NCI-H128 (cell line): ENCODE data around the gene RIT2.
"Not testable (repeated sequence)": the region's sequence is repeated elsewhere in the genome, so short reads cannot be mapped to it uniquely, and the experiment has no call there.

Source experiments
- DNase-seq: peaks from one replicate; lab custom pipeline; 2025; ENCODE audit not compliant: unreplicated experiment; lab: John Stamatoyannopoulos, UW

RIT2 gene

DNA sequence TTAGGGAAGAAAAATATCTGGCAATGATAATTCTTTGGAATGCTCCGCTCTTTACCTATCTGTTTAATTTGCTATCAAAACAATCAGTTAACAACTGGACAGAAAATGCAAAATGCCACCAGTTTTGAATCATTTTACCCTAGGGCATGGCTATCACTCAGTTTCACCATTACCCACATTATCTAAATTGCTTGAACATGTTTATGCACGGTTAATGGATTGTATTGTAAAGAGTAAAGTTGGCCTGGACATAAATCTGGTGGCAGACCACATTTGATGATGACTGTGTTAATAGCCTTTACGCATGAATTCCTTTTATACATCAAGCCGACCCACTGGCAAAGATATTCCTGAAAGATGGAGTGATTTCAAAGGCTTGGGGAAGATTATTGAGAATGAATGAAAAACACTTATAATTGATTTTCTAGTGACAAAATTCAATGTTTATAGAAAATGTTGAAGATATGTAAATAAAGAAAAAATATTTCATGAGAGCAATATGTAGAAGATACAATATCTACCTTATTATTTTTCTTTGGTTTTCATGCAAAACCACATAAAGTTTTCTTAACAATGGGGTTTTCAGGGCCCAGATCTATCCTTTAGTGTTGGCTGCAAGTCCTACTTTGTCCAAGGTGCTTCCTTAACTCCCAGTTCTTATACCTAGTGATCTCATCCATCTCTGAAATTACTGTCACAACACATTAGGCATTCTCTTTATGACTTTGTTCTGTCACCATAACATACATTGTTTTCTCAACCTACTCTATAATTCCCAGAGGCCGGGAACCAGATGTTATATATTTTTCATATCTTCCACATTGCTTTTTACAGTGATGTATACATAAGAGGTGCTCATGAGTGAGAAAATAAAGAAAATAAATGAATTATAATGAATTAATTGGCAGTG, 265.1 kb downstream of the RIT2 start:
- no peak for DNase-seq

DNA sequence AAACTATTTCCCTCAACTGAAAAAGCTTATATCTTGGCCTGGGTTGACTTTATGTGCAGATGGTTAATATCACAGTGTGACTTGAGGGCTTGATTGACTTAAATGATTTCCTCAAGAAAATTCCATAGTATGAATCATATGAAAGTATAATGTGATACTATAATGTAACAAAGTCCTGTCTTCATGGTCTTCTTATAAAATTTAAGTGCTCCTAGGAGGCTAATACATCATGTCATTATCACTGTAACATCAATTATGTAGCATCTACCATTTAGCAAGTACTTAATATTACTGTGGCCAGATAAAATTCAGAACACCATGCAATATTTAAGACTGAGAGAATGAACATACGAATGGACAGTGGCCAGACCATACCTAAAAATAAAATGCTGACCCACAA, 276.1 kb downstream of the RIT2 start:
- DNase-seq = no peak

DNA sequence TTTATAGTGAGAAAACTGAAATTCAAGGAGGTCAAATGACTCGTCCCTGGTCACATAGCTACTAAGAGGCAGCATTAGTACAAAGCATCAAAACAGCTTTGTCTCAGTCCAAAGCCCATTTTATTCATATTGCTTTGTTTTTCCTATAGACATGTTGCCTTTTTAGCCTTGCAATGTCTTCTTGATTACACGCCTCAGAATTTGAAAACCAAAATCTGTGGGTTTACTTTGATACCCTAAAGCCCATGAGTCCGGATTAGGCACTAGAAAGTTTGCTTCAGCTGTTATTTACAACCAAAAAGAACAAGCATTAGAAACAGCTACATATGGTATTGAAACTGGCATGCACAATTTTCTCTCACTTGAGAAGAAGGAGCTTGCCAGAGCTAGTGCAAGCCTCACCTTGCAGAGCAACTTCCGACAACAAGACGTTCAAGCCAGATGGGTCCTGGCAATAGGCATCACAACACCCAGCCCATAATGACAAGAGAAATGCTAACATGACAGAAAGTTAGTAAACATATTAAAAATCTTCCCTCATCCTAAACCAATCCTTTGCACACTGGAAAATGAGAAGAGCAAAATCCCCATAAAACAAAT, 276.8 kb downstream of the RIT2 start:
- no peak for DNase-seq

DNA sequence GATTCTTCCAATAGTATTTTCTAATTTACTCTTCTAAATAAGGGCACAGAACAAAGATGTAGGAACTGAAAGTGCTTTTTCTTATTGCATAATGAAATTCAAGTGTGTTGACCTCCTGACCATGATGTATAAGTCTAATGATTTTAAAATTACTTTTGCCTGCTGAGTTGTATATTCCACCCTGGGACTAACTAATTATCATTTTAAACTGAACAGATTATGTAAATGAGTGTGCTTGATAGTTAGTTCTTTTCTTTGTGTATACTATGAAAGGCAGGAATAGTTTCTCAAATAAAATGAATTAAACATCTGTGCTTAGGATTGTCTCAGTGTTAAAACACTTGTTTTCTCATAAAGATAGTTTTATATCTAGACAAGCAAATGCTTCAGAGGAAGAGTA, 284.5 kb downstream of the RIT2 start:
- DNase-seq = no peak

DNA sequence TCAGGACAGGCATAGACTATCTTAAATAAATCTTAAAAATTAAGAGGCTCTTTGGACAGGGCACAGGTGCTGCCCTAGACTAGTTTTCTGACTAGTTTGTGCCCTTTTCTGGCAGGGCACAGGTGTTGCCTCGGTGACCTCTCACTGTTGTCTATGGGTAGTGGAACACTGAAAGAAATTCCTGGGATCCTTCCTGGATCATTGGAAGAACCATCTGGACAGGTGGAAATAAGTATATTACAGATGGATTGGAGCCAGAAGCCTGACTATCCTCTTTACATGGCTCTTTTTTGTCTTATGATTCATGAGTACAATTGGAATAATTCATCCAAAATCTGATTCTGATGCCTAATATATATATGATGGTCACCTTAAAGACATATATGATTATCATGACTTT, 286.6 kb downstream of the RIT2 start:
- DNase-seq = no peak

DNA sequence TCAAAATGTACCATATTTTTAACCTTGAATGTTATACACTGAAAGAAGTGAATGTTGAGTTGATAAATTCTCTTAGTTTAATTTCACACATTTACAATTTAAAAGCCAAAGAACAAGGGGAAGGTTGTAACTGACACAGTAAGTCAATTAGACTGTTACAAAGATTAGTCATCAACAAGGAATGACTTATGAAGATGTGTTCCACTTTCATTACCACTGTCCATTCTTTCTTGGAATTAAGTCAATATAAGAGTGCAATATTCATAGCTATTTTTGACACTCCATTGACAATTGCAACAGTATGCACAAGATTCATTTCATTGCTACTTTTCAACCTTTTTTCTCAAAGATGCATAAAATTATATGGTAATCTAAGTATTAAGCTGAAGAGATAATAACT, 291.3 kb downstream of the RIT2 start:
- DNase-seq = no peak

DNA sequence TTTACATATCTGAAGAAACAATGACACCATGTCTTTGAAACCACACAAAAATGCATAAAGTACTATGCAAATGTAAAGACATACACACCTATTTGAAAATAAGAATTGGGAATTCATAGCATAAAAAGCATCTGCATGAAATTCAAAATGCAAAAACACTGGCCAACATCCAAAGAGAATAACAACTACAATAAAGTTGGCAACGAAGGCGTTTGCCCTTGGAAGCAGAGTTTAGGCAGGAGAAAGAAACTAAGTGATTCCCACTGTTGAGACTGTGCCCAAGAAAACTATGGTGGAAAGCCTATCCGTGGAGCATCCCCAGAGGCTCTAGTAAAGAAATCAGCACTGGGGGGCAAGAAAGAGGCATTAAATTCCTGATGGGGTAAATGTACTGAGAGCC, 292.8 kb downstream of the RIT2 start:
- DNase-seq = no peak

DNA sequence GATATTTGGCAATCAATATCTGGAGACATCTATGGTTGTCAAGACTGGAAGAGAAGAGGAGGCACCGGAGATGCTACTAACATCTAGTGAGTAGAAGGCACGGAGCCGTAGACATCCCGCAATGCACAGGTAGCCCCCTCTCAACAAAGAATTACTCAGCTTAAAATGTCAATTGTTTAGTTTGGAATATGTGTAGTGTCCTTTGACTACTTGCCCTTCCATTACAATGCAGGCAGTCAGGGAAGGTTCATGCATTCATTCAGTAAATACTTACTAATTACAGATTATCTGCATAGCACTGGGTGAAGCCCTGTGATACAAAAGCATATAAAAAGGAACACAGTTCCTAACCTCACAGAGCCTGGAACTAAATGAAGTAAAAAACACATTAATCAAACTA, 294.0 kb downstream of the RIT2 start:
- no peak for DNase-seq

DNA sequence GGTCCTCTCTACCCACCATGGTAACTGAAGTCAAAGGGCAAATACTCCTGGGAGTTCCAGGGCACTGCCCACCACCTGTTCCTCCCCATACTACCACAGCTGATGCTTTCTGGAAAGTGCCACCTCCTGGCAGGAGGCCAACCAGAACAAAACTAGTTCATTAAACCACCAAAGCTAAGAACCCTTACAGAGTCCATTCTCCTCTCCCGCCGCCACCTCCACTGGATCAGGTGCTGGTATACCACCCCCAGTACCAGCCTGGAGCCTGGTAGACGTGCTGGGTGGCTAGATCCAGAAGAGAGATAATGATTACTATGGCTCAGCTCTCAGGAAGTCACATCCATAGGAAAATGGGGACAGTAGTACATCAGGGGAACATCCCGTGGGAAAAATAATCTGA, 300.9 kb downstream of the RIT2 start:
- DNase-seq = no peak

DNA sequence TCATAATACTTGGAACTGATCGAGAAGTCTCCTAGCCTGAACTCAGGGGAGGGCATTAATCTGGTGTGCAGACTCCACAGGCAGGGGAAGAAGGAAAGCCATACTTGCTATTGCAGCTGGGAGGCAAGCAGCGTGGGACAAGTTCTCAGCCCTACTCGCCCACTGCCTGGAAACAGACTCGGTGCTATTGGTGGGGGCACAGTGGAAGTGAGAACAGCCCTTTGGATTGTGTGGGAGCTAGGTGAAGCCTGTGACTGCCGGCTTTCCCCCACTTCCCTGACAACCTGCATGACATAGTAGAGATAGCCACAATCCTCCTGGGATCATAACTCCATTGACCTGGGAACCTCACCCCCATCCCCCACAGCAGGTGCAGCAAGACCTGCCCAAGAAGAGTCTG, 301.3 kb downstream of the RIT2 start:
- DNase-seq = no peak

DNA sequence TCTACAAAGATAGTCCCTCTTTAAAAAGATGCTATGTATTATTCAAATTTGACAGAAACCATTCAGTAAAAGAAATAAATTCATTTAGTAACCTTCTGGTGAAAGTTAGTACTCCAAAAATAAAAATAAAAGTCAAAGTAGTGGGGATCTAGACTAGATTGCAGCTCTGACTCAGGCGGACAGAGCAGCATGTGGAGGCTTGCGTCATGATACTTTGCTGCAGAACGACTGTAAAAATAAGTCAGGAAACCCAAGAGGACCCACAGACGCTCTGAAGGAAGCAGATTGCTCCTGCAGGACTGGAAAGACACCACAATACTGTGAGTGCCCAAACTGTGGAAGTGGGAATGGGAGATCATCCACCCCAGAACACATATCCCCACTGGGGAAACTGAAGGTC, 301.9 kb downstream of the RIT2 start:
- no peak for DNase-seq

DNA sequence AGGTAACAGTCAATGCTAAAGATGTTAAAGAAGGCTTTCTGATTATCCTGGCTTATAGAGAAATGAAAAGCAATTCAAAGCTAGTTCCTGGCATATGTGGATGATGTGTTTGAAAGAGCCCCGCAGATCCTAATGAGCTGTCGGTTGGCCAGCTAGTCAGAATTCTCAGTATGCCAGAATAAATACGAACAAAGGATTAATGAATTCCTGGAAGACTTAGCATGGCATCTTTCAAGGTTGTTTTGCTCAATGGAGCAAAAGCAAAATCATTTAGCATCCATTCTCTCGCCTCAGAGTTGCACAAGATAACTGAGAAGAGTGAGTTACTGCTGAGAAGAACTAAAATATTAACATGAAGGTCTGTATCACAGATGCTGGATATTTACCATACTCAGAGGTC, 307.6 kb downstream of the RIT2 start:
- DNase-seq = no peak

DNA sequence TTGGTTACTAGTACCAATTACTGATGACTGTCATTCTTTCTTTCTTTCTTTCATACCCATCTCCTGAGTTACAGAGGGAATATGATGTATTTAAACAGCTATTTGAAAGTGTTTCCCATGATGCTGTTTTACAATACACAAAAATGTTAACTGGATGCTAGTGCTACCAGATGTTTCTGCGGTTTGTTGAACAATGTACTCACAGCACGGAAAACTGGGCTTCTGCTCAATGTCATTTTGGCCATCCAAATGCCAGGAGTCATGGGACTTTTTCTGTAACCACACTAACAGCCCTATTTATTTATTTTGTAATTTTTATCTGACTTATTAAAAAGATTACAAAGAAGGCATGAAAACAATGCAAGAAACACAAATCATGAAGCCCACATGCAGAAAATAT, 313.8 kb downstream of the RIT2 start:
- no peak for DNase-seq

DNA sequence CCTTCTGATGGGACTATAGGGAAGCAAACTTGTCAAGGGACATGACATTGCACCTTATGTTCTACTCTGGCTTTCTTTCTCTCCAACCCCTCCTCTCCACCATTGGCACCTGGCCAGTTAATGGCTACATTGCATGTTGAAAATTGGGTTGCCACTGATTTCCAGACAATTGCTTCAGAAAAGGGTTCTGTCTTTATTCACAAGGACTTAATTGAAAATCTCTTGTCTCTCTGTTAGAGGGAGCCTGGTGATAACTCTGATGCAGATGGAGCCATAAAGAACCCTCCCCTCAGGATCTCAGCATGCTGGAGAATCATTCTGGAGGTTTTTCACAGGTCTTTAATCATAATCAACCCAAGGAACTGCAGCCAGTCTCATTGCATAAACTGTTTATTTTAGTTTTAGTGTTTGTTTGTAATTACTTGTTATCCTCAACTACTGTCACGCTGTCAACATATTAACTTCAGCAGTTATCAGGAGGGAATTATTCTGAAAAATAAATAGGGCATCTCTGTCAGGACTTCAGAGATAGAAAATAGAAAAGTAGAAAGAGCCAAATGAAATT, 316.8 kb downstream of the RIT2 start:
- peak; percentile 18 for DNase-seq

DNA sequence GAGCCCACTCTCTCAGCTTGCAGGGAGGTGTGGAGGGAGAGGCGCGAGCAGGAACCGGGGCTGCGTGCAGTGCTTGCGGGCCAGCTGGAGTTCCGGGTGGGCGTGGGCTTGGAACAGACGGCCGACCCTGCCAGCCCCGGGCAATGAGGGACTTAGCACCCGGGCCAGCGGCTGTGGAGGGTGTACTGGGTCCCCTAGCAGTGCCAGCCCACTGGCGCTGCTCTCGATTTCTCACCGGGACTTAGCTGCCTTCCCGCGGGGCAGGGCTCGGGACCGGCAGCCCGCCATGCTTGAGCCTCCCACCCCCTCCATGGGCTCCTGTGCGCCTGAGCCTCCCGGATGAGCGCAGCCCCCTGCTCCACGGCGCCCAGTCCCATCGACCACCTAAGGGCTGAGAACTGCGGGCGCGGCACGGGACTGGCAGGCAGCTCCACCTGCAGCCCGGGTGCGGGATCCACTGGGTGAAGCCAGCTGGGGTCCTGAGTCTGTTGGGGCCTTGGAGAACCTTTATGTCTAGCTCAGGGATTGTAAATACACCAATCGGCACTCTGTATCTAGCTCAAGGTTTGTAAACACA, 320.2 kb downstream of the RIT2 start:
- DNase-seq = not testable (repeated sequence)

DNA sequence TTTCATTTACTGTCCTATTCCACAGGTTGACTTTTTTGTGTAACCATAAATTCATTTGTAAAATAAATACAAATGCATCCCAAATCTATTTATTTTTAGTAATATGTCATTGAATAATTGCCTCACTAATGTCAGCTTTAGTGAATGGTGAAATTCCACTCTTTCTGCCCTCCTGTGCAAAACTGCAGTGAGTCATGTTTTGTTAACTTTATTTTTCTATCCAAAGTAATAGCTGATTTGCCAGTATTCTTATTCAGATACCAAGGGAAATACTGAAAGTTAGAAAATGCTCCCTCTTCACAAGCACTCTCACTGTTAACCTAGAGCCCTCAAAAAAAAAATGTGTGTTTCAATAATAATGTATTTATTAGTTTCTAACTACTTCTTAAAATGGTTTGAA, 322.8 kb downstream of the RIT2 start:
- DNase-seq = no peak

DNA sequence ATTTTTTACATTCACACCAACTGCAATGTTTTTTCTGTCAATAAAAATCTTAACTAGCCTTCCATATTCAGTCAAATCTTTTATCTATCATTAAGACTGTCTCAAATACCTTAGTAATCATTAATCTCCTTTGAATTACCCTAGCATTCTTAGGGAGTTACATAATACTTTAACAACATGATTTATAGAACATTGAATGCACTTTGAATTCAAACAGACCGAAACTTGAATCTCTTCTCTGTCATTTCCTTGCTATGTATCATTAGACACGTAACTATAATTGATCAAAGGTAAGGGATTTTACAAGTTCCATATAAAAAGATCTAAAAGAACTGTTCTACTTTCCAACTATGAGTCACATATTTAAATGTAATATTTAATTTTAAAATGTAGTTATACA, 330.9 kb downstream of the RIT2 start:
- no peak for DNase-seq

DNA sequence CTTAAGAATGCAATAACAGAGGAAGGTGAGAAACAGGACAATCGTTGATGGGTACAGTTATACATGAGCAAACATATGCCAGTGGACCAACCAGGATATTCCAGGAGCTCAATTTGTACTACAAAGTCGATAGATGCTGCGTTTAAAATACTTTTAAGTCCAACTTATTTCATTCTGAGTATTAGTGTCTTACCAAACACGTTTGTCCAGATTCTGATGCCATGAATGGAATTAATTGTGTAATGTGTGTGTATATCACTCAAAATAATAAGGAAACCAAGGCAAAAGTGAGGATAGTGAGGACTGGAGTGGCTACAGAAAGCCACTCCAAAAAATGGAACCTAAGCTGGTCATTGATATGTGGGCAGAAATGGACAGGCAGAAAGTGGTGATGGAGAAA, 332.6 kb downstream of the RIT2 start:
- no peak for DNase-seq

DNA sequence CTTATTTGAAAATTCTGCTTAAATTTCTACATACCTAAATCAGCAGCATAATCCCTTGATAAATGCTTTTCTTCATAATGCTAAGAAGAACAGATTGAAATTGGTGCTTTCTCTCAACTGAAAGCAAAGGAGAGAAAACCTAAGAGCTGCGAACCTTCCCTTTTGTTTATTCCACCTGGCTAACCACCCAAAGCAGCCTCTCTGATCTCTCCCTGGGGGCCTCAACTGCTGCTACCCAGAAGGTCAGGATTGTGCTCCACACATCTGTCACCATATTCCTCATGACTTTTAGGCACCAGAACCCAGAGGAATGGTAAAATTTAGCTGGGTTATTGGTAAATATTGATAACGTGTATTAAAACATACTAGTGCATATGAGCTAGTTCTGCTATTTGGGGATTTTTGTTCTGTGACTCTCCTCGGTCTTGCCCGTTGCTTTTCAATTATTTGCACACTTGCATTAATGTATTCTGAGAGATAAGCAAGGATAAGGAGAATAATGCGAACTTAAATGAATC, 334.1 kb downstream of the RIT2 start:
- DNase-seq = no peak

DNA sequence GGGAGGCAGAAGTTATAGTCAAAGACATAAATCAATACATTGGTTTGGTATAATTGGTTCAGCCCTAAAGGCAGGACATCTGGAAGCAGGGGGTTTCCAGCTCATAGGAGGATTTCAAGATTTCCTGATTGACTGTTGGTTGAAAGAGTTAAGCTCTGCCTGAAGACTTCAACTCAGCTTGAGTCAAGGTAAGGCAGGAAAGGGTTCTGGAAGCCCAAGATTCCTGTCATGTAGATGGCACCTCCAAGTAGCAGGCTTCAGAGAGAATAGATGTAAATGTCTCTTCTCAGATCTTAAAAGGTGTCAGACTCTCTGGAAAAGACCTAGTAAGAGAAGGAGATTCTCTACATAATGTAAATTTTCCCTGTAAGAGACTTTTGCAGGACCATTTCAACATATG, 335.3 kb downstream of the RIT2 start:
- DNase-seq = no peak

DNA sequence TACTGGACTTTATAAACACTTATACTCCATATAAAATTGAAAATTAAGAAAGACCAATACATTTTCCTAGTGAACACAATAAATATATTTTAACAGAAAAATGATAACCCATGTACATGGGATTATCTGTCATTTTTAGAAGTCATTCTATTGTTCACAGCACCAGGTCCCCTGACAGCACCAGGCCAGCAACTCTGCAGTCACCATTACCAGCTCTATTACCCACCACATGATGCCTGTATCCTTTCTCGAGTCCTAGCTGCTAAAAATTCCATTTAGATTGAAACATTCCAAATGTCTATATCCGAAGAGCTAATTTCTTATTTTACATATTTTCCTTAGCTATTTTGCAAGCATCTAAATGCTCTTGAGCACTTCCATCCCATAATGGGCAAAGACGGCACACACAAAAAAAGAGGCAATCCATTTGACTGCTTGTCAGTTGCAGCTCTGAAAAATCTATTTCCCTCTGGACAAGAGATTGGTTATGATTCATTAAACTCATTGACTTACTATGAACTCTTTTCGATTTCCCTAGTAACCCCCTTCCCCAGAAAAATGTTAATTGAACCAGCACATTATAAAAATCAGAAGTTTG, 336.9 kb downstream of the RIT2 start:
- no peak for DNase-seq
